WTC11 (cell line): ENCODE results near the gene CYP39A1.

Experiments
- ESRRA ChIP-seq: sonication (generic); formaldehyde crosslinking; IDR thresholded peaks from 2 replicates; pipeline ENCODE4 v1.8.1; 2022; ENCODE audit warnings: mild to moderate bottlenecking, missing genetic modification reagents, borderline replicate concordance
- MXD4 ChIP-seq: fragments of 250-450 bp; sonication (Bioruptor Pico); IDR thresholded peaks from 2 replicates; pipeline ENCODE4 v1.8.0; 2021; ENCODE audit warnings: mild to moderate bottlenecking, moderate library complexity, borderline replicate concordance
- TF ChIP-seq, protein P1 (sequence below): fragments of 250-450 bp; sonication (Bioruptor Pico); IDR thresholded peaks from 2 replicates; pipeline ENCODE4 v1.8.0; 2021; ENCODE audit warnings: mild to moderate bottlenecking
- TF ChIP-seq, protein P2 (sequence below): sonication (generic); formaldehyde crosslinking; IDR thresholded peaks from 2 replicates; pipeline ENCODE4 v1.8.0; 2022; ENCODE audit warnings: mild to moderate bottlenecking, missing genetic modification reagents
- TF ChIP-seq, protein P3 (sequence below): fragments of 200-600 bp; IDR thresholded peaks from 2 replicates; pipeline ENCODE4 v1.8.0; 2022; ENCODE audit warnings: antibody characterized with exemption
- TF ChIP-seq, protein P4 (sequence below): sonication (generic); formaldehyde crosslinking; IDR thresholded peaks from 2 replicates; pipeline ENCODE4 v1.8.1; 2022; ENCODE audit warnings: mild to moderate bottlenecking, moderate library complexity, missing genetic modification reagents

DNA sequence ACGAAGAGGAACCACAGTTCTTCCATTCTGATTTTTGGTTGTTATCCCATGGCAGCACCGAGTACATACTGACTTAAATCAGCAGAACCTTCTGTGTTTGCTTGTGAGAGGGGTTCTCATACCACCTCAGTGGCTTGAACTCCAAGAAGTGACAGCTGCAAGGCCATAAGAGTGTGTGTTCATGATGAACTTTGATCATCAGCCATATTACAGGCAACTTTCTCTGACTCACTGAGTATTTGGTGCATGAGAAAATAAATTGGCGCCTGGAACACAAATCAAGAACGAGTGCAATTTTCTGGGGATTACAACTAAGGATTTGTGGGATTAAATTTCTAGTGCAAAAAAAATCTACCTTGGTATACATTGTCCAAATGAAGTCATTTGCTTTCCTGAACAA lies 68.9 kb downstream of the CYP39A1 start:
- TF ChIP-seq MXD4 (CRISPR knock-in tag) = no peak
- TF ChIP-seq, protein P1, sequence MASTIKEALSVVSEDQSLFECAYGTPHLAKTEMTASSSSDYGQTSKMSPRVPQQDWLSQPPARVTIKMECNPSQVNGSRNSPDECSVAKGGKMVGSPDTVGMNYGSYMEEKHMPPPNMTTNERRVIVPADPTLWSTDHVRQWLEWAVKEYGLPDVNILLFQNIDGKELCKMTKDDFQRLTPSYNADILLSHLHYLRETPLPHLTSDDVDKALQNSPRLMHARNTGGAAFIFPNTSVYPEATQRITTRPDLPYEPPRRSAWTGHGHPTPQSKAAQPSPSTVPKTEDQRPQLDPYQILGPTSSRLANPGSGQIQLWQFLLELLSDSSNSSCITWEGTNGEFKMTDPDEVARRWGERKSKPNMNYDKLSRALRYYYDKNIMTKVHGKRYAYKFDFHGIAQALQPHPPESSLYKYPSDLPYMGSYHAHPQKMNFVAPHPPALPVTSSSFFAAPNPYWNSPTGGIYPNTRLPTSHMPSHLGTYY (CRISPR knock-in tag) = no peak
- TF ChIP-seq, protein P2, sequence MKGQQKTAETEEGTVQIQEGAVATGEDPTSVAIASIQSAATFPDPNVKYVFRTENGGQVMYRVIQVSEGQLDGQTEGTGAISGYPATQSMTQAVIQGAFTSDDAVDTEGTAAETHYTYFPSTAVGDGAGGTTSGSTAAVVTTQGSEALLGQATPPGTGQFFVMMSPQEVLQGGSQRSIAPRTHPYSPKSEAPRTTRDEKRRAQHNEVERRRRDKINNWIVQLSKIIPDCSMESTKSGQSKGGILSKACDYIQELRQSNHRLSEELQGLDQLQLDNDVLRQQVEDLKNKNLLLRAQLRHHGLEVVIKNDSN (CRISPR knock-in tag) = no peak
- TF ChIP-seq, protein P3, sequence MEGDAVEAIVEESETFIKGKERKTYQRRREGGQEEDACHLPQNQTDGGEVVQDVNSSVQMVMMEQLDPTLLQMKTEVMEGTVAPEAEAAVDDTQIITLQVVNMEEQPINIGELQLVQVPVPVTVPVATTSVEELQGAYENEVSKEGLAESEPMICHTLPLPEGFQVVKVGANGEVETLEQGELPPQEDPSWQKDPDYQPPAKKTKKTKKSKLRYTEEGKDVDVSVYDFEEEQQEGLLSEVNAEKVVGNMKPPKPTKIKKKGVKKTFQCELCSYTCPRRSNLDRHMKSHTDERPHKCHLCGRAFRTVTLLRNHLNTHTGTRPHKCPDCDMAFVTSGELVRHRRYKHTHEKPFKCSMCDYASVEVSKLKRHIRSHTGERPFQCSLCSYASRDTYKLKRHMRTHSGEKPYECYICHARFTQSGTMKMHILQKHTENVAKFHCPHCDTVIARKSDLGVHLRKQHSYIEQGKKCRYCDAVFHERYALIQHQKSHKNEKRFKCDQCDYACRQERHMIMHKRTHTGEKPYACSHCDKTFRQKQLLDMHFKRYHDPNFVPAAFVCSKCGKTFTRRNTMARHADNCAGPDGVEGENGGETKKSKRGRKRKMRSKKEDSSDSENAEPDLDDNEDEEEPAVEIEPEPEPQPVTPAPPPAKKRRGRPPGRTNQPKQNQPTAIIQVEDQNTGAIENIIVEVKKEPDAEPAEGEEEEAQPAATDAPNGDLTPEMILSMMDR = no peak
- TF ChIP-seq ESRRA = no peak
- TF ChIP-seq, protein P4, sequence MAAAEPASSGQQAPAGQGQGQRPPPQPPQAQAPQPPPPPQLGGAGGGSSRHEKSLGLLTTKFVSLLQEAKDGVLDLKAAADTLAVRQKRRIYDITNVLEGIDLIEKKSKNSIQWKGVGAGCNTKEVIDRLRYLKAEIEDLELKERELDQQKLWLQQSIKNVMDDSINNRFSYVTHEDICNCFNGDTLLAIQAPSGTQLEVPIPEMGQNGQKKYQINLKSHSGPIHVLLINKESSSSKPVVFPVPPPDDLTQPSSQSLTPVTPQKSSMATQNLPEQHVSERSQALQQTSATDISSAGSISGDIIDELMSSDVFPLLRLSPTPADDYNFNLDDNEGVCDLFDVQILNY (CRISPR knock-in tag) = no peak
